A549 (cell line): ENCODE measurements around the gene R3HDML. TPM values are rescaled to one million over a fixed set of nuclear protein-coding genes. Genes with fewer than 3 reads are reported as not detected.
"Not testable (repeated sequence)": the region's sequence is repeated elsewhere in the genome, so short reads cannot be mapped to it uniquely, and the experiment has no call there.

Experiments used
- ATAC-seq, 2 experiments: fragments of 200-7000 bp in 1 of 2; fragments of >200 bp in 1 of 2; cut with Nextera tagmentation in 1 of 2; cut with Tn5 transposase in 1 of 2; 3 replicates each; pipeline versions ENCODE4 v1.8.0 to v1.9.1; 2018 to 2020; ENCODE audit warnings: mild to moderate bottlenecking in 1 of 2, moderate library complexity in 1 of 2
- CTCF ChIA-PET: fragments of 300-600 bp; sonication (Branson Sonifier 250); formaldehyde crosslinking; extraction: SDS; loops from one replicate; lab custom pipeline; 2021; ENCODE audit warnings: antibody characterized with exemption, inconsistent platforms; lab: Yijun Ruan, JAX
- POLR2A ChIA-PET: fragments of 350-600 bp; formaldehyde crosslinking; extraction: SDS; loops from one replicate; lab custom pipeline; 2021; ENCODE audit warnings: antibody characterized with exemption, inconsistent platforms; lab: Yijun Ruan, JAX
- DNase-seq, 2 experiments: peaks; one replicate each; pipeline versions ENCODE4 v3.0.0 to v3.0.0-alpha.2; 2011 to 2016; ENCODE audit warnings: low read depth in 1 of 2, low spot score in 1 of 2
- FAIRE-seq: peaks from 2 replicates; lab custom pipeline; 2011; peaks lifted over from hg19 to GRCh38; lab: Jason Lieb, UNC
- H3K27ac ChIP-seq, 2 experiments: fragments of >200 bp; sonication (Bioruptor Twin); formaldehyde crosslinking; 3 replicates each; pipeline ENCODE4 v1.5.1; 2016 to 2017
- H3K4me1 ChIP-seq: fragments of >200 bp; sonication (Bioruptor Twin); formaldehyde crosslinking; 3 replicates; pipeline ENCODE4 v1.6.1; 2016
- H3K4me2 ChIP-seq: fragments of >200 bp; sonication (Bioruptor Twin); formaldehyde crosslinking; 3 replicates; pipeline ENCODE4 v1.6.1; 2016
- H3K4me3 ChIP-seq: fragments of >200 bp; sonication (Bioruptor Twin); formaldehyde crosslinking; 3 replicates; pipeline ENCODE4 v1.5.1; 2016
- H3K9me3 ChIP-seq: fragments of >200 bp; sonication (Bioruptor Twin); formaldehyde crosslinking; 3 replicates; pipeline ENCODE4 v1.6.1; 2016
- CBX2 ChIP-seq: fragments of 200-600 bp; sonication (generic); IDR thresholded peaks from 2 replicates; pipeline ENCODE4 v1.6.1; 2016; ENCODE audit warnings: low read depth, mild to moderate bottlenecking, borderline replicate concordance
- CHD2 ChIP-seq: fragments of 150-350 bp; IDR thresholded peaks from 2 replicates; pipeline ENCODE4 v1.6.1; 2014; ENCODE audit warnings: low read length; ENCODE audit not compliant: partially characterized antibody
- CHD4 ChIP-seq: fragments of 200-600 bp; sonication (generic); IDR thresholded peaks from 2 replicates; pipeline ENCODE4 v1.6.1; 2016; ENCODE audit warnings: antibody characterized with exemption, mild to moderate bottlenecking, borderline replicate concordance
- EHF ChIP-seq: fragments of 250-450 bp; sonication (Bioruptor Pico); IDR thresholded peaks from 2 replicates; pipeline ENCODE4 v1.5.0; 2020; ENCODE audit warnings: mild to moderate bottlenecking
- ELK1 ChIP-seq: fragments of 150-350 bp; IDR thresholded peaks from 2 replicates; pipeline ENCODE4 v1.6.1; 2014; ENCODE audit warnings: low read depth, mild to moderate bottlenecking, low read length
- FOSL2 ChIP-seq, 2 experiments: fragments of 450-650 bp in 1 of 2; fragments of >200 bp in 1 of 2; sonication (Bioruptor Twin) in 1 of 2; formaldehyde crosslinking; IDR thresholded peaks; 2 replicates each; pipeline versions ENCODE4 v1.5.0 to v1.6.1; 2016 to 2020; ENCODE audit warnings: mild to moderate bottlenecking in 1 of 2, moderate library complexity in 1 of 2
- HOXB5 ChIP-seq: fragments of 250-450 bp; sonication (Bioruptor Pico); IDR thresholded peaks from 2 replicates; pipeline ENCODE4 v1.5.0; 2020; ENCODE audit warnings: mild to moderate bottlenecking, moderate library complexity
- JUN ChIP-seq, 2 experiments: fragments of >200 bp; sonication (Bioruptor Twin); formaldehyde crosslinking; IDR thresholded peaks; 2 replicates in 1 of 2; 3 replicates in 1 of 2; pipeline ENCODE4 v1.6.1; 2016 to 2017
- KDM1A ChIP-seq: fragments of 200-600 bp; sonication (generic); IDR thresholded peaks from 2 replicates; pipeline ENCODE4 v1.6.1; 2016; ENCODE audit warnings: low read depth, mild to moderate bottlenecking
- MAFK ChIP-seq: fragments of 450-650 bp; IDR thresholded peaks from 2 replicates; pipeline ENCODE4 v1.6.1; 2014; ENCODE audit not compliant: partially characterized antibody
- MAZ ChIP-seq: fragments of 150-350 bp; IDR thresholded peaks from 2 replicates; pipeline ENCODE4 v1.6.1; 2014; ENCODE audit warnings: antibody characterized with exemption, low read depth, low read length, borderline replicate concordance
- MYC ChIP-seq: IDR thresholded peaks from 2 replicates; pipeline ENCODE4 v1.6.1; 2012; ENCODE audit warnings: mild to moderate bottlenecking, inconsistent platforms, low read length, improper control_type of control experiment, borderline replicate concordance
- NFE2L2 ChIP-seq: fragments of 150-350 bp; conservative IDR thresholded peaks from 2 replicates; pipeline ENCODE4 v1.6.1; 2014; ENCODE audit warnings: low read length
- POLR2AphosphoS2 ChIP-seq: conservative IDR thresholded peaks from 2 replicates; pipeline ENCODE4 v1.6.1; 2012; ENCODE audit warnings: low read length, improper control_type of control experiment, inconsistent platforms
- RCOR1 ChIP-seq: fragments of 150-350 bp; IDR thresholded peaks from 2 replicates; pipeline ENCODE4 v1.6.1; 2014; ENCODE audit warnings: antibody characterized with exemption, low read length, low read depth
- SREBF2 ChIP-seq: fragments of 450-650 bp; IDR thresholded peaks from 2 replicates; pipeline ENCODE4 v1.6.1; 2014; ENCODE audit warnings: mild to moderate bottlenecking, moderate library complexity
- ZFP36 ChIP-seq: fragments of 450-650 bp; IDR thresholded peaks from 2 replicates; pipeline ENCODE4 v1.6.1; 2014; ENCODE audit warnings: borderline replicate concordance; ENCODE audit not compliant: partially characterized antibody
- ZNF302 ChIP-seq: fragments of 250-450 bp; sonication (Bioruptor Pico); IDR thresholded peaks from 2 replicates; pipeline ENCODE4 v1.9.0; 2021; ENCODE audit warnings: inconsistent platforms, mild to moderate bottlenecking, moderate library complexity
- ZSCAN20 ChIP-seq: fragments of 250-450 bp; sonication (Bioruptor Pico); IDR thresholded peaks from 2 replicates; pipeline ENCODE4 v1.8.0; 2022; ENCODE audit warnings: mild to moderate bottlenecking, moderate library complexity
- WGBS: methylation state at CpG from one replicate; pipeline ENCODE4 v1.1.6; 2017; ENCODE audit errors: missing lambda C conversion rate; 5-methylcytosine and 5-hydroxymethylcytosine counted together
- polyA plus RNA-seq, 4 experiments: library from polyadenylated mRNA; depleted of rRNA in 3 of 4; stranded (reverse); fragments of >200 nt; fragmentation: RNase III in 1 of 4; extraction: RNeasy Plus Mini Kit Qiagen cat#74134 plus additional on column Dnase treatment in 1 of 4; gene quantifications; 2 replicates in 3 of 4; 3 replicates in 1 of 4; pipeline ENCODE4 v1.2.3, GENCODE V29; 2011 to 2017
- TF ChIP-seq, protein P1 (sequence below): fragments of 250-450 bp; sonication (Bioruptor Pico); IDR thresholded peaks from 2 replicates; pipeline ENCODE4 v1.5.0; 2021; ENCODE audit warnings: mild to moderate bottlenecking, moderate library complexity, borderline replicate concordance

The R3HDML gene
- polyA plus RNA-seq, 2 of the 4 experiments (the other 2 are of a cell fraction), result 0.96 to 1.2 TPM

DNA sequence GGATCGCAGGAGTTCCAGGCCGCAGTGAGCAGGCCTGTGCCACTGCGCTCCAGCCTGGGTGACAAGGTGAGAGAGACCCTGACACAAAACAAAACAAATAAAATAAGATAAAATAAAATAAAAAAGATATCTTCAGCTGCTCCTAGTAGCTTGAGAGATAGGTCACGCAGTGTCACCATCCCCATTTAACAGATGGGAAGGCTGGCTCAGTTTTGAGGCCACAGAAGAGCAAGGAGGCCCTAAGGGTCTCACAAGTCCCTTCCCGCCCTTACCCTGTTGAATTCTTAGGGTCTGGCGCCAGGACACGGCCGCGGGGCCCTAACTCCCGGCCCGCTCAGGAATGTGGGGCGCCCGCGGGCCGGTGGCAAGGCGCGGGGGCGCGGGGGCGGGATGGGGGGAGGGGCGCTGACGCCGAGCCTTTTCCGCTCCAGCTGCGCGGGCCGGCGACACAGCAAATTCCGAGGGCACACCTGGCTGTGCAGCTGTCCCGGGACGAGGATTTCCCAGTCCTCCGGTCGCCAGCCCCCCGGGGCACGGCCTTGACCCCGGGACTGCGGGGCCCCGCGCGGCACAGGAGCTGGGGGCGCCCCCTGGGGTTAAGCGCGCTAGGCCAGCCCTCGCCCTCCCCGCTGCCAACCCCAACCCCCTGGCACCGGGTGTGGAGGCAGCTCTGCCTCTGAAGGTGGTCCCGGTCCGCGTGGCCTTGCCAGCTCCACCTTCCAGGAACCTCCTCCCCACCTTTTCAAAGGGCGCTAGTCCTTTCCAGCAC lies 10.3 kb upstream of the R3HDML start:
- Histone ChIP-seq H3K4me2 (peak overlapping the region; percentile 67), H3K4me1 (peaks cover 14% of the 10 kb centered on the region), H3K27ac (peak overlapping the region; percentile 61 to 78), H3K4me3 (peak overlapping the region; percentile 24), H3K9me3 (no peaks in the 10 kb centered on the region)
- ATAC-seq (peak in 1 of 2 experiments; percentile 28; a peak in 1 of 6 replicates), DNase-seq (no peak), FAIRE-seq (no peak)
- ChIA-PET CTCF (interaction anchor here (0.5 to 15.2 kb wide), 4 partner anchors 14 to 675 kb away, joined by 3 to 134 read pairs (median 54); partner anchors contain the start of gene FITM2), POLR2A (interaction anchor here (0.6 kb wide), 1 partner anchor 674 kb away, joined by 5 read pairs; no protein-coding TSS in a partner anchor)
- 60% methylated on average over 35 of the region's 50 CpGs for WGBS
- TF ChIP-seq ZNF302 (CRISPR knock-in tag) (no peak), FOSL2 (IDR thresholded peaks at IDR 0.05) (no peak), FOSL2 (CRISPR knock-in tag; IDR thresholded peaks at IDR 0.05) (no peak), MAZ (no peak), HOXB5 (CRISPR knock-in tag) (no peak), SREBF2 (no peak), JUN (IDR thresholded peaks at IDR 0.05) (no peak), MAFK (no peak), RCOR1 (no peak), ZSCAN20 (CRISPR knock-in tag) (no peak), MYC (no peak), EHF (CRISPR knock-in tag) (no peak), CHD2 (no peak)

- FAIRE-seq, result not testable (repeated sequence)
- CTCF ChIA-PET, result interaction anchor here (0.6 to 15.2 kb wide), 4 partner anchors 16 to 140 kb away, joined by 3 to 134 read pairs (median 54); partner anchors contain the start of gene FITM2
- WGBS, result 94% methylated on average over 7 of the region's 7 CpGs
Observed at GRCh38 chr20:44327748-44328147, 9.1 kb upstream of the R3HDML start.

DNA sequence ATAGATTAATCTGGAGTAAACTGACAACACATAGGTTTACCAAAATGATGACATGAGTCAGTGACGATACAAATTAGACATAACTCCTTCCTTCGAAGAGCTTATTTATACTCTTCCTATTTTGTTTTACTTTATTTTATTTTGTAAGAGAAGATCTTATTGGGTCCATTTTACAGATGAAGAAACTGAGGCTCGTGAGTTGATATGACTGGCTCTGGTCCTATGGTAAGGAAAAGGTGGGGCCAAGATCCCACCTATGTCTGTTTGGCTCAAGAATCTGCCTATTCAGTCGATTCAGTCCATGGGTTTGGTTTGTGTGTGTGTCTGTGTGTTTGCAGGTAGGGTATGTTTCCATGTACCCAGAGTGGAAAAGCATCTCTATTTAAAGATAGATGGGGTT lies 8.4 kb upstream of the R3HDML start:
- DNase-seq, result no peak
- CTCF ChIA-PET, result interaction anchor here (0.7 to 15.2 kb wide), 5 partner anchors 16 to 143 kb away, joined by 3 to 134 read pairs (median 28); partner anchors contain the start of gene FITM2
- 65% methylated on average over 4 of the region's 4 CpGs for WGBS

More at GRCh38 chr20:44327748-44328147, 9.1 kb upstream of the R3HDML start:
- H3K9me3 ChIP-seq, DNase-seq, ATAC-seq, H3K27ac ChIP-seq, H3K4me2 ChIP-seq, H3K4me3 ChIP-seq, POLR2A ChIA-PET: not testable (repeated sequence)
- peaks cover 14% of the 10 kb centered on the region for H3K4me1 ChIP-seq

More for the DNA sequence above, 8.4 kb upstream of the R3HDML start:
- Histone ChIP-seq H3K9me3 (no peaks in the 10 kb centered on the region), H3K4me1 (peaks cover 11% of the 10 kb centered on the region)
- POLR2A ChIA-PET, result no interaction called here
- no peak for FAIRE-seq
- ATAC-seq, result no peak
- TF ChIP-seq RCOR1 (no peak), KDM1A (no peak), MAZ (no peak), ZFP36 (no peak), CBX2 (no peak), ELK1 (no peak), FOSL2 (IDR thresholded peaks at IDR 0.05) (no peak), FOSL2 (CRISPR knock-in tag; IDR thresholded peaks at IDR 0.05) (no peak), POLR2AphosphoS2 (no peak), CHD4 (no peak), NFE2L2 (no peak)
- TF ChIP-seq, protein P1, sequence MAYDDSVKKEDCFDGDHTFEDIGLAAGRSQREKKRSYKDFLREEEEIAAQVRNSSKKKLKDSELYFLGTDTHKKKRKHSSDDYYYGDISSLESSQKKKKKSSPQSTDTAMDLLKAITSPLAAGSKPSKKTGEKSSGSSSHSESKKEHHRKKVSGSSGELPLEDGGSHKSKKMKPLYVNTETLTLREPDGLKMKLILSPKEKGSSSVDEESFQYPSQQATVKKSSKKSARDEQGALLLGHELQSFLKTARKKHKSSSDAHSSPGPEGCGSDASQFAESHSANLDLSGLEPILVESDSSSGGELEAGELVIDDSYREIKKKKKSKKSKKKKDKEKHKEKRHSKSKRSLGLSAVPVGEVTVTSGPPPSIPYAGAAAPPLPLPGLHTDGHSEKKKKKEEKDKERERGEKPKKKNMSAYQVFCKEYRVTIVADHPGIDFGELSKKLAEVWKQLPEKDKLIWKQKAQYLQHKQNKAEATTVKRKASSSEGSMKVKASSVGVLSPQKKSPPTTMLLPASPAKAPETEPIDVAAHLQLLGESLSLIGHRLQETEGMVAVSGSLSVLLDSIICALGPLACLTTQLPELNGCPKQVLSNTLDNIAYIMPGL (CRISPR knock-in tag), result no peak
- TF ChIP-seq, all 56 proteins: peak for 0
- H3K27ac ChIP-seq, result no peak overlapping the region
- H3K4me3 ChIP-seq, result no peak overlapping the region
- H3K4me2 ChIP-seq, result no peak overlapping the region
